SU-DHL-6 (cell line): ENCODE results near the gene UTF1.

Source experiments
- H2AFZ ChIP-seq: fragments of 200-600 bp; sonication (generic); 2 replicates; pipeline ENCODE4 v1.6.1; 2014; ENCODE audit warnings: low read depth, mild to moderate bottlenecking, moderate library complexity, mixed read lengths, antibody characterized with exemption, low read length; ENCODE audit not compliant: severe bottlenecking
- H3F3A ChIP-seq: fragments of 200-600 bp; shearing (Covaris generic); 2 replicates; pipeline ENCODE4 v1.6.0; 2016; ENCODE audit warnings: antibody characterized with exemption, mild to moderate bottlenecking; ENCODE audit not compliant: insufficient read depth
- H3K27ac ChIP-seq: fragments of 200-600 bp; sonication (generic); 2 replicates; pipeline ENCODE4 v1.5.1; 2016; ENCODE audit warnings: low read depth, mild to moderate bottlenecking, low read length, moderate library complexity, mixed read lengths
- H3K27me3 ChIP-seq: fragments of 200-600 bp; sonication (generic), shearing (Covaris generic); 2 replicates; pipeline ENCODE4 v1.6.0; 2014; ENCODE audit warnings: mild to moderate bottlenecking, low read length
- H3K36me3 ChIP-seq: fragments of 200-600 bp; sonication (generic); 2 replicates; pipeline ENCODE4 v1.6.1; 2014; ENCODE audit warnings: mild to moderate bottlenecking, low read length, mixed read lengths
- H3K4me2 ChIP-seq: fragments of 300-600, 200-600 bp; shearing (Covaris generic), sonication (generic); 2 replicates; pipeline ENCODE4 v1.6.0; 2014; ENCODE audit warnings: low read length, low read depth, mild to moderate bottlenecking; ENCODE audit not compliant: poor library complexity, severe bottlenecking
- H3K4me3 ChIP-seq: fragments of 200-600 bp; sonication (generic); 2 replicates; pipeline ENCODE4 v1.5.1; 2014; ENCODE audit warnings: antibody characterized with exemption, low read length, mild to moderate bottlenecking, mixed read lengths; ENCODE audit not compliant: insufficient read depth, poor library complexity, severe bottlenecking
- H3K79me2 ChIP-seq: fragments of 200-600 bp; sonication (generic); 2 replicates; pipeline ENCODE4 v1.6.1; 2014; ENCODE audit warnings: mild to moderate bottlenecking, low read length, moderate library complexity; ENCODE audit not compliant: insufficient read depth
- H3K9ac ChIP-seq: fragments of 200-600 bp; sonication (generic); 2 replicates; pipeline ENCODE4 v1.7.0; 2014; ENCODE audit warnings: mild to moderate bottlenecking, low read length
- H3K9me2 ChIP-seq: fragments of 200-600 bp; sonication (generic); replicated peaks from 2 replicates; pipeline ENCODE4 v1.6.1; 2014; ENCODE audit warnings: low read length; ENCODE audit not compliant: insufficient read depth
- H3K9me3 ChIP-seq: fragments of 200-600 bp; sonication (generic); 2 replicates; pipeline ENCODE4 v1.6.1; 2014; ENCODE audit warnings: low read length, mixed read lengths; ENCODE audit not compliant: insufficient read depth
- H4K20me1 ChIP-seq: fragments of 200-600 bp; sonication (generic); 2 replicates; pipeline ENCODE4 v1.6.1; 2014; ENCODE audit warnings: low read depth, mild to moderate bottlenecking, antibody characterized with exemption, low read length, moderate library complexity, mixed read lengths
- CTCF ChIP-seq: fragments of 200-600 bp; sonication (generic); IDR thresholded peaks from one replicate; pipeline ENCODE4 v1.5.1; 2017; ENCODE audit warnings: antibody characterized with exemption, mild to moderate bottlenecking, low read length, moderate library complexity; ENCODE audit not compliant: insufficient read depth, poor library complexity, severe bottlenecking
- EZH2phosphoT487 ChIP-seq: fragments of 200-600 bp; sonication (generic), shearing (Covaris generic); conservative IDR thresholded peaks from 2 replicates; pipeline ENCODE4 v1.6.1; 2018; ENCODE audit warnings: mild to moderate bottlenecking, antibody characterized with exemption, low read length, moderate library complexity, mixed read lengths

The UTF1 gene

GRCh38 chr10:133201948-133202725 lies 27.9 kb upstream of the UTF1 start:
- Histone ChIP-seq H3K9ac (no peak overlapping the region), H3K27ac (no peak overlapping the region), H3K4me3 (no peak overlapping the region), H3K9me3 (no peaks in the 10 kb centered on the region), H3K36me3 (no peaks in the 10 kb centered on the region), H3K9me2 (no peaks in the 10 kb centered on the region), H3K4me2 (no peak overlapping the region), H4K20me1 (no peaks in the 10 kb centered on the region), H3K79me2 (no peaks in the 10 kb centered on the region), H3F3A (no peaks in the 10 kb centered on the region), H3K27me3 (no peaks in the 10 kb centered on the region), H2AFZ (no peak overlapping the region)
- no peak for TF ChIP-seq EZH2phosphoT487
- no peak for TF ChIP-seq CTCF

GRCh38 chr10:133202778-133203651 lies 27.0 kb upstream of the UTF1 start:
- Histone ChIP-seq H3K27ac (no peak overlapping the region), H3K4me2 (no peak overlapping the region), H3F3A (no peaks in the 10 kb centered on the region), H3K9ac (no peak overlapping the region), H2AFZ (no peak overlapping the region), H3K4me3 (no peak overlapping the region), H3K79me2 (no peaks in the 10 kb centered on the region), H3K9me2 (no peaks in the 10 kb centered on the region), H3K27me3 (no peaks in the 10 kb centered on the region), H3K9me3 (no peaks in the 10 kb centered on the region), H4K20me1 (no peaks in the 10 kb centered on the region), H3K36me3 (no peaks in the 10 kb centered on the region)
- TF ChIP-seq CTCF: no peak

- H3K4me3 ChIP-seq: no peak overlapping the region
- no peak overlapping the region for H3K4me2 ChIP-seq
- H3K27me3 ChIP-seq: no peaks in the 10 kb centered on the region
- H4K20me1 ChIP-seq: no peaks in the 10 kb centered on the region
- no peaks in the 10 kb centered on the region for H3K36me3 ChIP-seq
- no peak overlapping the region for H3K27ac ChIP-seq
- H3K9me2 ChIP-seq: no peaks in the 10 kb centered on the region
- no peak for TF ChIP-seq EZH2phosphoT487
- TF ChIP-seq CTCF: no peak
- no peaks in the 10 kb centered on the region for H3F3A ChIP-seq
- no peaks in the 10 kb centered on the region for H3K79me2 ChIP-seq
- no peak overlapping the region for H3K9ac ChIP-seq
- no peak overlapping the region for H2AFZ ChIP-seq
- no peaks in the 10 kb centered on the region for H3K9me3 ChIP-seq
These were observed 26.3 kb upstream of the UTF1 start for GRCh38 chr10:133203652-133204195.
